ENCODE results near the gene DECR2. TPM values are rescaled to one million over a fixed set of nuclear protein-coding genes. Genes with fewer than 3 reads are reported as not detected.

DECR2 gene
- total and polyA plus RNA-seq, 4 donors = 42.2 to 210 (median 126) TPM

- TF ChIP-seq CTCF (IDR thresholded peaks at IDR 0.05; ENCODE audit: low read depth, low read length, missing input control) (no peak), RAD21 (IDR thresholded peaks at IDR 0.05) (no peak), EGR1 (IDR thresholded peaks at IDR 0.05; ENCODE audit: low read depth in 2 of 2) (no peak), SP1 (IDR thresholded peaks at IDR 0.05) (peak; percentile 79), YY1 (IDR thresholded peaks at IDR 0.05) (no peak), MAX (IDR thresholded peaks at IDR 0.05) (no peak), RXRA (IDR thresholded peaks at IDR 0.05) (peak in 1 of 2 donors; percentile 12), HNF4A (conservative IDR thresholded peaks at IDR 0.05) (no peak), ATF3 (IDR thresholded peaks at IDR 0.05) (no peak), GABPA (IDR thresholded peaks at IDR 0.05 in 1 of 2, conservative IDR thresholded peaks at IDR 0.05 in 1 of 2) (peak; percentile 91 to 95)
- peaks cover 4 to 18% (median 15%) of the 10 kb centered on the region in 4 donors for H3K4me1 ChIP-seq (ENCODE audit: control insufficient read depth in 4 of 4, insufficient read depth in 4 of 4, low read length in 3 of 4)
- H3K27ac ChIP-seq (ENCODE audit: low read depth in 1 of 2, low read length in 2 of 2) = no peak within 1 kb of the TSS
- H3K36me3 ChIP-seq (ENCODE audit: control insufficient read depth in 4 of 4, insufficient read depth in 3 of 4, low read depth in 1 of 4, low read length in 3 of 4) = peaks cover 2 to 42% (median 13%) of the 10 kb centered on the region in 4 donors
- H3K27me3 ChIP-seq (ENCODE audit: control insufficient read depth in 4 of 4, insufficient read depth in 4 of 4, low read length in 3 of 4) = no peaks in the 10 kb centered on the region
- H3K9ac ChIP-seq (ENCODE audit: low read depth in 1 of 2, low read length in 2 of 2) = peak within 1 kb of the TSS in 1 of 2 donors; percentile 16
- peak within 1 kb of the TSS in 2 of 3 donors; percentile 58 to 73 for H3K4me3 ChIP-seq (ENCODE audit: low read depth in 1 of 3, low read length in 3 of 3)
- DNase-seq (ENCODE audit: low spot score) = peak; percentile 97
- WGBS = under 1% methylated on average over 30 of the region's 30 CpGs
- no peaks in the 10 kb centered on the region for H3K9me3 ChIP-seq (ENCODE audit: control insufficient read depth in 4 of 4, low read length in 3 of 4)
Observed at GRCh38 chr16:370443-370842, 31.2 kb upstream of the DECR2 start, which contains the start of gene MRPL28. MRPL28 (minus strand) TSS chr16:370538; CDS start chr16:370218, 320 bp downstream.

GRCh38 chr16:370979-371514 is 30.6 kb upstream of the DECR2 start:
- Histone ChIP-seq H3K9me3 (ENCODE audit: control insufficient read depth in 4 of 4, low read length in 3 of 4) (no peaks in the 10 kb centered on the region), H3K27me3 (ENCODE audit: control insufficient read depth in 4 of 4, insufficient read depth in 4 of 4, low read length in 3 of 4) (no peaks in the 10 kb centered on the region), H3K4me1 (ENCODE audit: control insufficient read depth in 4 of 4, insufficient read depth in 4 of 4, low read length in 3 of 4) (peaks cover 4 to 18% (median 15%) of the 10 kb centered on the region in 4 donors), H3K27ac (ENCODE audit: low read depth in 1 of 2, low read length in 2 of 2) (no peak overlapping the region), H3K4me3 (ENCODE audit: low read depth in 1 of 3, low read length in 3 of 3) (no peak overlapping the region), H3K9ac (ENCODE audit: low read depth in 1 of 2, low read length in 2 of 2) (peak overlapping the region in 1 of 2 donors; percentile 16), H3K36me3 (ENCODE audit: control insufficient read depth in 4 of 4, insufficient read depth in 3 of 4, low read depth in 1 of 4, low read length in 3 of 4) (peaks cover 2 to 43% (median 15%) of the 10 kb centered on the region in 4 donors)
- TF ChIP-seq SP1 (IDR thresholded peaks at IDR 0.05) = no peak
- TF ChIP-seq RXRA (IDR thresholded peaks at IDR 0.05) = no peak
- no peak for TF ChIP-seq FOXA2 (IDR thresholded peaks at IDR 0.05)
- TF ChIP-seq REST (IDR thresholded peaks at IDR 0.05) = no peak
- no peak for TF ChIP-seq JUND (IDR thresholded peaks at IDR 0.05)
- no peak for TF ChIP-seq CTCF (IDR thresholded peaks at IDR 0.05; ENCODE audit: low read depth, low read length, missing input control)
- TF ChIP-seq EGR1 (IDR thresholded peaks at IDR 0.05; ENCODE audit: low read depth in 2 of 2) = no peak
- no peak for TF ChIP-seq YY1 (IDR thresholded peaks at IDR 0.05)
- TF ChIP-seq MAX (IDR thresholded peaks at IDR 0.05) = no peak
- TF ChIP-seq FOXA1 (IDR thresholded peaks at IDR 0.05) = no peak
- TF ChIP-seq ATF3 (IDR thresholded peaks at IDR 0.05) = no peak
- 70% methylated on average over 10 of the region's 10 CpGs for WGBS
- DNase-seq (ENCODE audit: low spot score) = no peak

Data from liver (tissue), 9 donors.